ENCODE data around the gene FAR1.

Gene FAR1

DNA sequence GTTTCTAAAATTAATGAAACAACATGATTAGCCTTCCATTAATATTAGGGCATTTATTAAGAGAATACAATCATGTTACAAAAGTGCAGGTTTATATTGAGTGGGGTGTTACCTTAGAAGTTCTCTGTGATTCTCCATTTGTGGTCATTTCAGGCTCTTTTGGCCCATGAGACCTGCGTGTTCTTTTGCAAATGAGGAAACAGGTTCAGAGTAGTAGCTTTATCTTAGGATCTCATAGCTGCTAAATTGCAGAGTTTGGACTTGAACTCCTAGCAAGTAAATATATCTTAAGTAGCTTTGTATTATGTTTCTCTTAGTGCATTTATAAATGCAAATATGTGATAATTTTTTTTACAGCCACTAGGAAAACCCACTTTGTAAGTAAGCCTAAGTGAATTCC, 18.3 kb downstream of the FAR1 start:
- Mint-ChIP-seq H3K36me3 (peaks cover 33% of the 10 kb centered on the region), H3K4me3 (no peak overlapping the region), H3K4me1 (peaks cover 27% of the 10 kb centered on the region), H3K27me3 (no peaks in the 10 kb centered on the region), H3K9me3 (no peaks in the 10 kb centered on the region), H3K27ac (no peak overlapping the region)
- ATAC-seq = no peak

DNA sequence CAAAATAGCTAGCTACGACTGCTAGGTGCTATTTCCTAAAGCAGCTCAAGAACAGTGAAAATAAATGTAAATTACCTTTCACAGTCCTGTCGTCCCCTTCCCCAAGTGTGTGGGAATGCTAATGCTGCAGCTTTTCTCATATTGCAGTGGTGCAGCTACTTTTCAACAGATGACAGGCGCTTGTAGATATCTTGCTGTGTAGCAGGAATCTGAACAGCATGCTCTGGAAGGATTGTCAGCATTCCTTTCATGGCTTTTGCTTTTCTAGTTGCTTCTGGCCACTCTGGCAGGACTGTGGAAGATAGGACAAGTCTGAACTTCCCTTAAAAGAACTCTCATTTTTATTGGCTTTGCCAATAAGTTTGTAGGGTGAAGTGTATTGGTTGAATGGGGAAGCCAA, 18.8 kb downstream of the FAR1 start:
- Mint-ChIP-seq H3K4me3 (no peak overlapping the region), H3K27me3 (no peaks in the 10 kb centered on the region), H3K4me1 (peaks cover 27% of the 10 kb centered on the region), H3K27ac (no peak overlapping the region), H3K9me3 (no peaks in the 10 kb centered on the region), H3K36me3 (peaks cover 33% of the 10 kb centered on the region)
- ATAC-seq = no peak

DNA sequence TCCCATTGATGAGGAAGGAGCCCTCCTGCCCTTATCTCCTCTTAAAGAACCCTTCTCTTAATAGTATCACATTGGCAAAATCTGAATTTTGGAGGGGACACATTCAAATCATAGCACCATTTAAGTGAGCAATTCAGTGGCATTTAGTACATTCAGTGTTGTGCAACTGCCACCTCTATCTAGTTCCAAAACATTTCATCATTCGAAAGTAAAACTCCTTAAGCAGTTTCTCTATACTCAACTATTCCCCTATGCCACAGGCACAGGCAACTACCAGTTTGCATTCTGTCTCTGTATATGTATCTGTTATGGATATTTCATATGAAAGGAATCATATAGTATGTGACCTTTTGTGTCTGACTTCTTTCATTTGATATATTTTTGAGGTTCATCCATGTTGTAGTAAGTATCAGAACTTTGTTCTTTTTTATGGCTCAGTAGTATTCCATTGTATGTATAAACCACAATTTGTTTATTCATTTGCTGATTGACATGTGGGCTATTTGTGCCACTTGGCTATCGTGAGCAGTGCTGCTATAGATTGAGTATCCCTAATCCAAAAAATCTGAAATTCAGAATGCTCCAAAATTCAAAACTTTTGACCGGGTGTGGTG, 22.9 kb downstream of the FAR1 start:
- H3K27me3 Mint-ChIP-seq = no peaks in the 10 kb centered on the region
- H3K4me3 Mint-ChIP-seq = no peak overlapping the region
- peaks cover 21% of the 10 kb centered on the region for H3K4me1 Mint-ChIP-seq
- H3K27ac Mint-ChIP-seq = no peak overlapping the region
- ATAC-seq = no peak
- H3K36me3 Mint-ChIP-seq = peaks cover 48% of the 10 kb centered on the region
- H3K9me3 Mint-ChIP-seq = no peaks in the 10 kb centered on the region

- no peak overlapping the region for H3K4me3 Mint-ChIP-seq
- no peaks in the 10 kb centered on the region for H3K27me3 Mint-ChIP-seq
- H3K36me3 Mint-ChIP-seq = peaks cover 53% of the 10 kb centered on the region
Observed at GRCh38 chr11:13692172-13692571, 23.7 kb downstream of the FAR1 start.

DNA sequence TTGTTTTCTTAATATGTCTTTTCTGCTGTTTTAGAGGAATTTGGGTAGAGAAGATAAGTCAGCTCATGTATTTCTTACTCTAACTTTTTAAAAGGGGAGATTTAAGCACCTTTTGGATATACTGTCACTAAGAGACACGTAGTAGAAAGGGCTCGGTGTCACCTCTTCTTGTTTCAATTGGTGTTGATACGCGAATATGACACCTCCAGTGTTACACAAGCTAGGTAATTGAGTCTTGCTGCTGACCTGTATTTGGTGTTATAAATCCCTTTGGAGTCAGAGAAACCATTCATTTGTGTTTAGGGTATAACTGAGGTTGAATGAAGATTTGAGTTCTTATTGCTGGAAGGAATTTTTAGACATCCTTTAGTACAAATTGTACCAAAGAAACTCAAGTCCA, 25.6 kb downstream of the FAR1 start:
- no peak for ATAC-seq
- H3K4me3 Mint-ChIP-seq = no peak overlapping the region
- H3K4me1 Mint-ChIP-seq = peaks cover 20% of the 10 kb centered on the region
- H3K36me3 Mint-ChIP-seq = peaks cover 71% of the 10 kb centered on the region
- no peak overlapping the region for H3K27ac Mint-ChIP-seq
- no peaks in the 10 kb centered on the region for H3K27me3 Mint-ChIP-seq
- H3K9me3 Mint-ChIP-seq = no peaks in the 10 kb centered on the region

More at GRCh38 chr11:13692172-13692571, 23.7 kb downstream of the FAR1 start:
- Mint-ChIP-seq H3K4me1 (peaks cover 21% of the 10 kb centered on the region), H3K27ac (no peak overlapping the region), H3K9me3 (no peaks in the 10 kb centered on the region)
- ATAC-seq = no peak

DNA sequence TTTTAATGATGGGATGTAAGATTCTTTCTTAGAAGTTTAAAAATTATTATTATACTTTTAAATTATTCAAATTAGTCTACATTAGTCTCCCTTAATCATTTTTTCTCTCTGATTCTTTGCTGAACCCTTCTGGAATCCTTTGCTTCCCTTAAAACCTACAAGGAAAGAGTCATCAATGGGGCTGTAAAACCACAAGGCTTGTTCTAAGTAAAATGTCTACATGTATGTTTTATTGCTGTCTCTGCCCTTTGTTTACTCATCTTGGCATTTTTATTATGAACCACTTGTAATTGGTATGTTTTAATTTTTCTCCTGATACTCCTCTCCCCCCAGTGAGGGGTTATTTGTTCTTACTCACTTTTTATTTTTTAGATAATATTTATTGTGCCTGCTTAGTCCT, 27.4 kb downstream of the FAR1 start:
- Mint-ChIP-seq H3K27me3 (no peaks in the 10 kb centered on the region), H3K36me3 (peaks cover 59% of the 10 kb centered on the region), H3K27ac (no peak overlapping the region), H3K4me3 (no peak overlapping the region), H3K4me1 (peaks cover 16% of the 10 kb centered on the region), H3K9me3 (no peaks in the 10 kb centered on the region)
- no peak for ATAC-seq

GRCh38 chr11:13697710-13698109, 29.2 kb downstream of the FAR1 start:
- Mint-ChIP-seq H3K9me3 (no peaks in the 10 kb centered on the region), H3K27me3 (no peaks in the 10 kb centered on the region), H3K4me1 (peaks cover 10% of the 10 kb centered on the region), H3K27ac (no peak overlapping the region), H3K36me3 (peaks cover 57% of the 10 kb centered on the region), H3K4me3 (no peak overlapping the region)
- no peak for ATAC-seq

GRCh38 chr11:13698132-13698531, 29.7 kb downstream of the FAR1 start:
- ATAC-seq = no peak
- Mint-ChIP-seq H3K27me3 (no peaks in the 10 kb centered on the region), H3K27ac (no peak overlapping the region), H3K9me3 (no peaks in the 10 kb centered on the region), H3K4me1 (peaks cover 10% of the 10 kb centered on the region), H3K4me3 (no peak overlapping the region), H3K36me3 (peaks cover 61% of the 10 kb centered on the region)

DNA sequence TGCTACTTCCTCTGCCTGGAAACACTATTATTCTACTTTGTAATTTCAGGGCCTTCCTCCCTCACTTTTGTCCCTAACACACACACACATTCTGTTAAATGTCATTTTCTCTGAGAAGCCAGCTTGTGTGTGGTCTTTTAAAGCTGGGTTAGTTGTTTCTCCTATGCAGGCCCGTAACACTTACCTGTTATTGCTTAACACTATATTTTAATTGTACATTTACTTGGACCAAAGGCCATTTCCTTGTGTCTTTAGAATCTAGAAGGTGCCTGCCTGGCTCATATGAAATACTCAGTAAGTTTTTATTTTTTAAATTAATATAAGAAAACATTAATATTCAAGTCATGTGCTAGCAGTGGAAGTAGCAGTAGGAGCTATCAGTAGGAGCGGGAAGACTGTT, 30.6 kb downstream of the FAR1 start:
- Mint-ChIP-seq H3K4me1 (peaks cover 1% of the 10 kb centered on the region), H3K27me3 (no peaks in the 10 kb centered on the region), H3K4me3 (no peak overlapping the region), H3K9me3 (no peaks in the 10 kb centered on the region), H3K36me3 (peaks cover 63% of the 10 kb centered on the region), H3K27ac (no peak overlapping the region)
- no peak for ATAC-seq

GRCh38 chr11:13699870-13700269, 31.4 kb downstream of the FAR1 start:
- no peak for ATAC-seq
- peaks cover 60% of the 10 kb centered on the region for H3K36me3 Mint-ChIP-seq
- H3K27me3 Mint-ChIP-seq = no peaks in the 10 kb centered on the region
- no peak overlapping the region for H3K4me3 Mint-ChIP-seq
- no peaks in the 10 kb centered on the region for H3K4me1 Mint-ChIP-seq
- H3K9me3 Mint-ChIP-seq = no peaks in the 10 kb centered on the region
- no peak overlapping the region for H3K27ac Mint-ChIP-seq

DNA sequence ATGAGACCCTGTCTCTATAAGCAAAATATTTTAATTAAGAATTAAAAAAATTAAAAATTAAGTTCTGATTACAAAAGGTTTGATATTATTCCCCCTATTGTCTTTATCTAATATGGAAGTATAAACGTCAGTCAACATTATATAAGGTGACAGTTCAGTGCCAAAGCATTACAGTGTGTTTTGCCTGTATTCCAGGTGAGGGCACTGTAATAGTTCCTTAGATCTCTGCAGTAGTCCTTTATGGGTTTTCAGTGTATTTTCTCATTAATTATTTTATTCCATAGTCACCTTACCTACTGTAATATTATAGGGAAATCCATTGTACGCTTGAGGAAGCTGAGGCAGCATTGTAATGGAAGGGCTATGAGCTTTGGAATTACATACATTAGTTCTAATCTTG, 33.0 kb downstream of the FAR1 start:
- H3K9me3 Mint-ChIP-seq = no peaks in the 10 kb centered on the region
- peaks cover 53% of the 10 kb centered on the region for H3K36me3 Mint-ChIP-seq
- no peak overlapping the region for H3K4me3 Mint-ChIP-seq
- no peaks in the 10 kb centered on the region for H3K27me3 Mint-ChIP-seq
- no peak for ATAC-seq
- no peak overlapping the region for H3K27ac Mint-ChIP-seq
- no peaks in the 10 kb centered on the region for H3K4me1 Mint-ChIP-seq

DNA sequence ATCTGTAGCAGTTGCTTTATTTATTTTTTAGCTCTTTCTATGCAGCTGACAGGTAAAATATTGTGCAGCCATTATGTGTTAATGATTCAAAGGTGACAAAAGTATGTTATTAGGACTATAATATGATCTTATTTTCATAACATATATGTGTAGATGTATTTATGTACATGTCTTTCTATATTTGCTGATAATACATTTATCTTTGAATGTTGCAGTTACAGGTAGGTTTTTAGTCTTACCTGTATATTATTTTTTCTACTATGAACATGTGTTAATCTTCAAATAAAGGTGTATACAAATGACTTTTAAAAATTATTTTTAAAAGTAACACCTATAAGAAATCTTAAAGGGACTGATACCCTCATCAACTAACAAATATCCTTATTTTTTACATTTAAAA, 33.6 kb downstream of the FAR1 start:
- ATAC-seq = no peak
- no peak overlapping the region for H3K27ac Mint-ChIP-seq
- peaks cover 49% of the 10 kb centered on the region for H3K36me3 Mint-ChIP-seq
- no peaks in the 10 kb centered on the region for H3K4me1 Mint-ChIP-seq
- H3K9me3 Mint-ChIP-seq = no peaks in the 10 kb centered on the region
- H3K4me3 Mint-ChIP-seq = no peak overlapping the region
- H3K27me3 Mint-ChIP-seq = no peaks in the 10 kb centered on the region

- Mint-ChIP-seq H3K27ac (no peak overlapping the region), H3K27me3 (no peaks in the 10 kb centered on the region), H3K36me3 (peaks cover 47% of the 10 kb centered on the region), H3K4me1 (no peaks in the 10 kb centered on the region), H3K9me3 (no peaks in the 10 kb centered on the region), H3K4me3 (no peak overlapping the region)
- no peak for ATAC-seq
Observed at GRCh38 chr11:13705710-13706109, 37.2 kb downstream of the FAR1 start.

GRCh38 chr11:13713982-13714381, 45.5 kb downstream of the FAR1 start:
- no peaks in the 10 kb centered on the region for H3K9me3 Mint-ChIP-seq
- H3K27ac Mint-ChIP-seq = no peak overlapping the region
- no peaks in the 10 kb centered on the region for H3K27me3 Mint-ChIP-seq
- H3K4me1 Mint-ChIP-seq = no peaks in the 10 kb centered on the region
- H3K36me3 Mint-ChIP-seq = peaks cover 50% of the 10 kb centered on the region
- no peak overlapping the region for H3K4me3 Mint-ChIP-seq
- ATAC-seq = no peak

DNA sequence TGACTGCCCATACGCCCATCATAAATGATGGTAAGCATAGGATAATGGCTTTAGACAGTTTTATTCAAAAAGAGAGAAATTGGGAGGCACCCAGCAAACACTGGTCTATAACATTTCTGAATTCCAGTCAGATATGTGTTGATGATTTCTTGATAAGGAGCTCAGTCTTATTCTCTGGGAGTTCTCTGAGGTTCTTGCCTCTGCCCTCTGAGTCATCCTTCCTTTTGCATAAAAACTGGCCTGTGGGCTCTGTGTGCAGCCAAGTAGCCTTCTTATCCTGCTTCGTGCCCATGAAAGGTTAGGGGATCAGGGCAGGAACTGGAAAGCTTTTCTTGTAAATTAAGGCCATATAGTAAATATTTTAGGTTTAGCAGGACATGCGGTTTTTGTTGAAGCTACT, 48.9 kb downstream of the FAR1 start:
- Mint-ChIP-seq H3K4me3 (no peak overlapping the region), H3K27ac (no peak overlapping the region)
- ATAC-seq = no peak

GRCh38 chr11:13718394-13718793, 49.9 kb downstream of the FAR1 start:
- no peak for ATAC-seq
- Mint-ChIP-seq H3K9me3 (no peaks in the 10 kb centered on the region), H3K4me3 (no peak overlapping the region), H3K36me3 (peaks cover 53% of the 10 kb centered on the region), H3K27me3 (no peaks in the 10 kb centered on the region), H3K27ac (no peak overlapping the region), H3K4me1 (no peaks in the 10 kb centered on the region)

More for the DNA sequence above, 48.9 kb downstream of the FAR1 start:
- peaks cover 43% of the 10 kb centered on the region for H3K36me3 Mint-ChIP-seq
- no peaks in the 10 kb centered on the region for H3K9me3 Mint-ChIP-seq
- no peaks in the 10 kb centered on the region for H3K4me1 Mint-ChIP-seq
- H3K27me3 Mint-ChIP-seq = no peaks in the 10 kb centered on the region

GRCh38 chr11:13720940-13721339, 52.5 kb downstream of the FAR1 start:
- H3K9me3 Mint-ChIP-seq = no peaks in the 10 kb centered on the region
- H3K36me3 Mint-ChIP-seq = peaks cover 52% of the 10 kb centered on the region
- no peaks in the 10 kb centered on the region for H3K4me1 Mint-ChIP-seq
- no peaks in the 10 kb centered on the region for H3K27me3 Mint-ChIP-seq
- H3K27ac Mint-ChIP-seq = no peak overlapping the region
- H3K4me3 Mint-ChIP-seq = no peak overlapping the region
- no peak for ATAC-seq

Measured in stimulated activated memory B cell treated with anti-CD40 and anti-IgM and Interleukin-4, amounts not matched to agents 10 μg/mL and 1 μg/mL and 100 μg/mL, for 72 hours (primary cell).